Left ventricle myocardium inferior (tissue), 1 donor: ENCODE results near the gene KCTD19. TPM values are rescaled to one million over a fixed set of nuclear protein-coding genes. Genes with fewer than 3 reads are reported as not detected.

ENCODE experiments used
- DNase-seq: peaks from one replicate; pipeline ENCODE4 v3.0.0-alpha.2; 2020
- H3K27ac ChIP-seq: fragments of 200-600 bp; replicated peaks from 2 replicates; pipeline ENCODE4 v1.8.0; 2021
- H3K27me3 ChIP-seq: fragments of 200-600 bp; 2 replicates; pipeline ENCODE4 v1.8.0; 2021; ENCODE audit warnings: low read depth
- H3K36me3 ChIP-seq: fragments of 200-600 bp; 2 replicates; pipeline ENCODE4 v1.8.0; 2021
- H3K4me1 ChIP-seq: fragments of 200-600 bp; 2 replicates; pipeline ENCODE4 v1.8.0; 2021
- H3K4me3 ChIP-seq: fragments of 200-600 bp; 2 replicates; pipeline ENCODE4 v1.8.0; 2021; ENCODE audit warnings: mild to moderate bottlenecking, moderate library complexity
- H3K9me3 ChIP-seq: fragments of 200-600 bp; replicated peaks from 2 replicates; pipeline ENCODE4 v1.8.0; 2021
- CTCF ChIP-seq: fragments of 200-600 bp; IDR thresholded peaks from 2 replicates; pipeline ENCODE4 v1.8.0; 2021; ENCODE audit warnings: antibody characterized with exemption, mild to moderate bottlenecking, borderline replicate concordance
- intact Hi-C: fragments of 100-400 bp; cut with micrococcal nuclease; formaldehyde crosslinking; loops from one replicate; pipeline ENCODE4 v1.11.0; 2022
- total RNA-seq: library from RNA; stranded (reverse); fragmentation: NEBNext Ultra II Directional; extraction: Animal tissue kit (Norgen Biotek cat#: 25700); gene quantifications from one replicate; pipeline ENCODE4 v1.2.1, GENCODE V29; 2021
- donor health status: DM: no; HTN: yes; CAD: no; lungs with severe emphysema.

Gene KCTD19
- total RNA-seq, 1 donor from 2014 or later = not detected

- DNase-seq = no peak
- Histone ChIP-seq H3K36me3 (no peaks in the 10 kb centered on the region), H3K4me3 (no peak overlapping the region), H3K27ac (no peak overlapping the region), H3K27me3 (no peaks in the 10 kb centered on the region), H3K4me1 (no peaks in the 10 kb centered on the region), H3K9me3 (no peaks in the 10 kb centered on the region)
- peak; percentile 61 for TF ChIP-seq CTCF
- intact Hi-C loops = no loop called here
Observed at GRCh38 chr16:67284699-67285646, 41.6 kb downstream of the KCTD19 start.

DNA sequence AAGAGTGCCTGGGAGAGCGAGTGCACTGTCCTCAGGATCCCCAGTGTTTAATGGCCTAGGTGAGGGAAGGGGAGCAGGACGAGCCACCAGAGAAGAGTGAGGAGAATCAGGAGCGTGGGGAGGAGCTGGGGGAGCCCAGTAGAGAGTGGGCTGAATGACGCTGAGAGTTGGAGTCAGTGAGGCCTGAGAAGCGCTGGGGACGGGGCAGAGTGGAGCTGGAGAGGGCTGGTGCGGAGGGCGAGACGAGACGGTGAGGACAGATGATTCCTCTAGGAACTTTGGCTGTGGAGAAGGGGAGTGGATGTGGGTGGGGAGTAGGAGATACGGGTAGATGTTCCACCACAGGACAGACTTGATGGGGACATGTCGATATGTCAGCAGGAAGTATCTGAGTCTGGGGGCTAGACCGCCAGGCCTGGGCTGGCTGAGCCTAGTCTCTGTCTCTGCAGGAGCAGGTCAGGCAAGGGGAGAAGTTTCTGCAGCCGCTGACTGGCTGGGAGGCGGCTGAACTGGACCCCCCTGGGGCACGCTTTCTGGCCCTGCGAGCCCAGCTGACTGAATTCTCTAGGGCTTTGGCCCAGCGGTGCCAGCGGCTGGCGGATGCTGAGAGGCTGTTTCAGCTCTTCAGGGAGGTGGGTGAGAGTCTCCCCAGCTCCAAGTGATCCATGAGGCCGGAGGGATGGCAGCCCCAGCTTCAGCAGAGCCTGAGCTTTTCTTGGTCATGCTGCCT, 42.5 kb downstream of the KCTD19 start:
- peaks cover 4% of the 10 kb centered on the region for H3K27me3 ChIP-seq
- no peak for DNase-seq
- intact Hi-C loops = no loop called here
- H3K4me3 ChIP-seq = no peak overlapping the region
- no peaks in the 10 kb centered on the region for H3K36me3 ChIP-seq
- H3K27ac ChIP-seq = no peak overlapping the region
- no peak for TF ChIP-seq CTCF
- H3K4me1 ChIP-seq = peaks cover 8% of the 10 kb centered on the region
- no peaks in the 10 kb centered on the region for H3K9me3 ChIP-seq

- Histone ChIP-seq H3K27ac (no peak overlapping the region), H3K4me3 (no peak overlapping the region), H3K36me3 (no peaks in the 10 kb centered on the region), H3K9me3 (no peaks in the 10 kb centered on the region), H3K4me1 (peaks cover 14% of the 10 kb centered on the region), H3K27me3 (peaks cover 4% of the 10 kb centered on the region)
- DNase-seq = no peak
- intact Hi-C loops = no loop called here
- TF ChIP-seq CTCF = no peak
Observed at GRCh38 chr16:67283039-67283825, 43.3 kb downstream of the KCTD19 start.

- TF ChIP-seq CTCF = no peak
- no peaks in the 10 kb centered on the region for H3K9me3 ChIP-seq
- no peak for DNase-seq
- intact Hi-C loops = no loop called here
- no peaks in the 10 kb centered on the region for H3K36me3 ChIP-seq
- H3K4me3 ChIP-seq = no peak overlapping the region
- H3K4me1 ChIP-seq = peaks cover 16% of the 10 kb centered on the region
- H3K27me3 ChIP-seq = peaks cover 4% of the 10 kb centered on the region
- no peak overlapping the region for H3K27ac ChIP-seq
Observed at GRCh38 chr16:67282447-67282805, 44.1 kb downstream of the KCTD19 start.
